ENCODE data around the gene MT1A.

Gene MT1A

DNA sequence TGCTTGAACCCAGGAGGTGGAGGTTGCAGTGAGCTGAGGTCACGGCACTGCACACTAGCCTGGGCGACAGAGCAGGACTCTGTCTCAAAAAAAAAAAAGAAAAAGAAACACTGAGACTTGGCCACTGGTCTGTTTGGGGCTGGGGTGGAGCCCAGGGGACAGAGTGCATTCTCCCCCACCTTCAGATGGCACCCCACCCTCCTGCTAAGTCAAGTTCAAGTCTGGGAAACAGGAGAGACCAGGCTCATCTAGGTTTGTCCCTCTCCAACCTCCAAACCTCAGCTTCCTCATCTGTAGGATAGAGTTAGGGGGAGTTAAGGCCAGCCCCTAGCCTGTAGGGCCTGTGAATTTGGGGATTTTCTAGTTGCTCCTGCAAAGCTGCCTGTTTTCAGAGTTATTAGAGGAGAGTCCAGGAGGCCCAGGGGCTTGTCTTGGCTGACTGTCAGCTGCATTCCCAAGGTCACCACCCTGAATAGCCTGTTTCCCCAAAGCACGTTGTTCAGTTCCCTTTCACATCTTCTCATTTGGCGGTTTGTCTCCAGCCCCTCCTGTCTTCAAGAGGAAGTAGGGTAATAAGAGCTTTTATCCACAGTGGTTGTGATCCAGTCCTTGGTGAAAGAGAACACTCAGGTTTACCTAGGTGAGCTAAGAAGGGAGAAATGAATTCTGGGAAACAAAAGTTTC is 46.9 kb upstream of the MT1A start:
- no peaks in the 10 kb centered on the region for H3K9me3 ChIP-seq (ENCODE audit: control insufficient read depth, insufficient read depth, low read length)
- H3K27me3 ChIP-seq (ENCODE audit: control insufficient read depth, low read length) = peaks cover 7% of the 10 kb centered on the region
- H3K36me3 ChIP-seq (ENCODE audit: control insufficient read depth, low read length) = no peaks in the 10 kb centered on the region
- no peaks in the 10 kb centered on the region for H4K20me1 ChIP-seq (ENCODE audit: control insufficient read depth, insufficient read depth, low read depth, low read length)
- H3F3A ChIP-seq (ENCODE audit: control insufficient read depth, insufficient read depth) = 0 out of 2 replicates have a peak, but pooled peaks cover 3% of the 10 kb centered on the region
- H3K4me1 ChIP-seq (ENCODE audit: control insufficient read depth, low read length) = peaks cover 26% of the 10 kb centered on the region
- TF ChIP-seq EZH2phosphoT487 (IDR thresholded peaks at IDR 0.05; ENCODE audit: borderline replicate concordance, low read length) = no peak
- TF ChIP-seq, protein P1, sequence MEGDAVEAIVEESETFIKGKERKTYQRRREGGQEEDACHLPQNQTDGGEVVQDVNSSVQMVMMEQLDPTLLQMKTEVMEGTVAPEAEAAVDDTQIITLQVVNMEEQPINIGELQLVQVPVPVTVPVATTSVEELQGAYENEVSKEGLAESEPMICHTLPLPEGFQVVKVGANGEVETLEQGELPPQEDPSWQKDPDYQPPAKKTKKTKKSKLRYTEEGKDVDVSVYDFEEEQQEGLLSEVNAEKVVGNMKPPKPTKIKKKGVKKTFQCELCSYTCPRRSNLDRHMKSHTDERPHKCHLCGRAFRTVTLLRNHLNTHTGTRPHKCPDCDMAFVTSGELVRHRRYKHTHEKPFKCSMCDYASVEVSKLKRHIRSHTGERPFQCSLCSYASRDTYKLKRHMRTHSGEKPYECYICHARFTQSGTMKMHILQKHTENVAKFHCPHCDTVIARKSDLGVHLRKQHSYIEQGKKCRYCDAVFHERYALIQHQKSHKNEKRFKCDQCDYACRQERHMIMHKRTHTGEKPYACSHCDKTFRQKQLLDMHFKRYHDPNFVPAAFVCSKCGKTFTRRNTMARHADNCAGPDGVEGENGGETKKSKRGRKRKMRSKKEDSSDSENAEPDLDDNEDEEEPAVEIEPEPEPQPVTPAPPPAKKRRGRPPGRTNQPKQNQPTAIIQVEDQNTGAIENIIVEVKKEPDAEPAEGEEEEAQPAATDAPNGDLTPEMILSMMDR (IDR thresholded peaks at IDR 0.05; ENCODE audit: low read depth, low read length, poor library complexity, severe bottlenecking) = no peak
- no peak overlapping the region for H3K4me3 ChIP-seq (ENCODE audit: low read length)
- no peak overlapping the region for H3K27ac ChIP-seq (ENCODE audit: low read depth, low read length)
- no peaks in the 10 kb centered on the region for H3K79me2 ChIP-seq (ENCODE audit: control insufficient read depth, low read length)
- H3K9me2 ChIP-seq (replicated peaks; ENCODE audit: control insufficient read depth, low read length) = no peaks in the 10 kb centered on the region
- H3K4me2 ChIP-seq (ENCODE audit: low read length) = no peak overlapping the region

DNA sequence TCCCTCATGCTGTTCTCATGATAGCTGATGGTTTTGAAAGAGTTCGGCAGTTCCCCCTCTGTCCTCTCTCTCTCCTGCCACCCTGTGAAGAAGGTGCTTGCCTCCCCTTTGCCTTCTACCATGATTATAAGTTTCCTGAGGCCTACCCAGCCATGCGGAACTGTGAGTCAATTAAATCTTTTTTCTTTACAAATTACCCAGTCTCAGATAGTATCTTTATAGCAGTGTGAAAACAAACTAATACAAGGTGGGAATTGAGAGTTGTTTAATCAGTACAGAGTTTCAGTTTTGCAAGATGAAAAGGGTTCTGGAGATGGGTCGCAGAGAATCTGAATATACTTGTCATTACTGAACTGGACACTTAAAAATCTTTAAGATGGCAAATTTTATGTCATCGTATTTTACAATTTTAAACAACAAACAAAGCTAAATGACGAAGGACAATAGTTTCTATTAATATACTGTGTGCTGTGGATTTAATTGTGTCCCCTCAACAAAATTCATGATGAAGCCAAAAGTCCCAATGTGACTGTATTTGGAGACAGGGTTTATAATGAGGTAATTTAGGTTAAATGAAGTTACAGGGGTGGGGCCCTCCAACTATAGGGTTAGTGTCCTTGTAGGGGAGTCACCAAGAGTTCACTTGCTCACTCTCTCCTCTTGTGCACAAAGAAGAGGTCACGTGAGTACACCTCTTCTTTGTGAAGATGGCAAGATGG is 44.7 kb upstream of the MT1A start:
- no peak for TF ChIP-seq EZH2phosphoT487 (IDR thresholded peaks at IDR 0.05; ENCODE audit: borderline replicate concordance, low read length)
- TF ChIP-seq, protein P1 (IDR thresholded peaks at IDR 0.05; ENCODE audit: low read depth, low read length, poor library complexity, severe bottlenecking) = no peak
- Histone ChIP-seq H3K27ac (ENCODE audit: low read depth, low read length) (no peak overlapping the region), H3F3A (ENCODE audit: control insufficient read depth, insufficient read depth) (peaks cover 3% of the 10 kb centered on the region; the same call in 1 of the 2 replicates), H3K9me3 (ENCODE audit: control insufficient read depth, insufficient read depth, low read length) (no peaks in the 10 kb centered on the region), H4K20me1 (ENCODE audit: control insufficient read depth, insufficient read depth, low read depth, low read length) (no peaks in the 10 kb centered on the region), H3K27me3 (ENCODE audit: control insufficient read depth, low read length) (peaks cover 7% of the 10 kb centered on the region; the same call in 1 of the 2 replicates), H3K4me2 (ENCODE audit: low read length) (no peak overlapping the region), H3K36me3 (ENCODE audit: control insufficient read depth, low read length) (no peaks in the 10 kb centered on the region), H3K9me2 (replicated peaks; ENCODE audit: control insufficient read depth, low read length) (no peaks in the 10 kb centered on the region), H3K4me3 (ENCODE audit: low read length) (no peak overlapping the region), H3K79me2 (ENCODE audit: control insufficient read depth, low read length) (no peaks in the 10 kb centered on the region), H3K4me1 (ENCODE audit: control insufficient read depth, low read length) (peaks cover 34% of the 10 kb centered on the region)

DNA sequence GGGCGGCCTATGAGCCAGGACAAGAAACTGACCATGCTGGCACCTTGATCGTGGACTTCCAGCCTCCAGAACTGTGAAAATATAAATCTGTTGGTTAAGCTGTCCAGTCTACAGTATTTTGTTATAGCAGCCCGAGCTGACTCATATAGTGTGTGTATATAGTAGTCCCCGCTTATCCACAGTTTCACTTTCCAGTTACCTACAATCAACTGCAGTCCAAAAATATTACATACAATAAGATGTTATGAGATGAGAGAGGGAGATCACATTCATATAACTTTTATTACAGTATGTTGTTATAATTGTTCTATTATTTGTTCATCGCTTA is 44.2 kb upstream of the MT1A start:
- Histone ChIP-seq H3K4me2 (ENCODE audit: low read length) (no peak overlapping the region), H3K79me2 (ENCODE audit: control insufficient read depth, low read length) (no peaks in the 10 kb centered on the region), H3K9me3 (ENCODE audit: control insufficient read depth, insufficient read depth, low read length) (no peaks in the 10 kb centered on the region), H3K4me3 (ENCODE audit: low read length) (no peak overlapping the region), H3K4me1 (ENCODE audit: control insufficient read depth, low read length) (peaks cover 34% of the 10 kb centered on the region), H3K9me2 (replicated peaks; ENCODE audit: control insufficient read depth, low read length) (no peaks in the 10 kb centered on the region), H3F3A (ENCODE audit: control insufficient read depth, insufficient read depth) (peaks cover 3% of the 10 kb centered on the region; the same call in 1 of the 2 replicates), H3K36me3 (ENCODE audit: control insufficient read depth, low read length) (no peaks in the 10 kb centered on the region), H3K27me3 (ENCODE audit: control insufficient read depth, low read length) (peaks cover 5% of the 10 kb centered on the region; the same call in 1 of the 2 replicates), H4K20me1 (ENCODE audit: control insufficient read depth, insufficient read depth, low read depth, low read length) (no peaks in the 10 kb centered on the region), H3K27ac (ENCODE audit: low read depth, low read length) (no peak overlapping the region)
- TF ChIP-seq, protein P1 (IDR thresholded peaks at IDR 0.05; ENCODE audit: low read depth, low read length, poor library complexity, severe bottlenecking) = no peak
- no peak for TF ChIP-seq EZH2phosphoT487 (IDR thresholded peaks at IDR 0.05; ENCODE audit: borderline replicate concordance, low read length)
